Activated T-cell treated with anti-CD3 and anti-CD28 coated beads, Interleukin-2, amount 50 U/mL, for 48 hours (primary cell): ENCODE measurements around the gene EIF6.

Source experiments
- DNase-seq, 2 experiments: peaks; one replicate each; pipeline ENCODE4 v3.0.0-alpha.2; 2020

Gene EIF6

DNA sequence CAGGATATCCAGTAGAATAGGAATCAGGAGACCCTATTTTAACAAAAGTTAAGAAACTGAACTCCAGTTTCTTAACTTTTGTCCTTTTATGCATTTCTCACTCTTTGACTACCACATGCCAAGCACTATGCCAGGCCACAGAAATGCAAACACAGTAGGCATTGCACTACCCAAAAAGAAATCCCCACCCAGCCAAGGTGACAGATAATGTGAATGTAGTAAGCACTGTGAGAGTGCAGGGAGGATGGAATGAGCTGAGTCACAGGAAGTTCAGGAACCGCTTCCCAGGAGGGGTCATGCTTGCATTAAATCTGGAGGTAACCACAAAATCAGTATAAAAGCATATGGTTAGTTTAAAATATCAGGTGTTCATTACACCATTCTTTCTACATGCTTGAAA lies 27.7 kb upstream of the EIF6 start:
- no peak for DNase-seq

GRCh38 chr20:35311822-35312221 lies 27.2 kb upstream of the EIF6 start:
- no peak for DNase-seq

GRCh38 chr20:35311409-35311808 lies 26.8 kb upstream of the EIF6 start:
- DNase-seq = peak; percentile 83 to 85

- DNase-seq = no peak
These were observed 23.4 kb upstream of the EIF6 start for GRCh38 chr20:35307666-35308653.

DNA sequence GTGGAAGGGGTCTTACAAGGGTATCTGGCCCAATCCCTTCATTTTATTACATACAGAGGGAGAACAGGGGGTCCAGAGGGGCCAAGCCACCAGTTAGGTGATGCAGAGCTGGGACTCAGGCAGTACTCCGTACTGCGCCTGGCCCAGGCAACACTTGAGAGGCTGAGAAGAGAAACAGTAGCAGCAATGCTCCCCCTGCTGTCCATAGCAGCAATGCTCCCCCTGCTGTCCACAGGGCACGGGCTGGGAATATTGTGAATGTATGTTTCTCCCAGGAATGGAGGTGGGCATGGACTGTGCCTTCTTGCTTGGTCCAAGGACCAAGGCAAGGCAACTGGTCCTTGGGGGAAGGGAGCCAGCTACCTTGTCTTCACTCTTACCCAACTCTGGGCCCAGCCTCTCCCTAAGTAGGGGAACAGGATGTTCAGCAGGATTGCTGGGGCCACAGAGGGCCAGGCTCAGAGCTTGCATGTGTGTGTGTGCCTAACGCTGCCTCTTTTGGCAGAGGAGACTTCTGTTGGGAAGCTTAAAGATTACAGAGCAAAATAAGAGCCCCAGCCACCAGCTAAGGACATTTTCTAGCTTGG lies 22.5 kb upstream of the EIF6 start:
- peak; percentile 62 to 66 for DNase-seq

- DNase-seq = peak; percentile 84 to 89
These were observed 21.3 kb upstream of the EIF6 start for GRCh38 chr20:35305682-35306556.

DNA sequence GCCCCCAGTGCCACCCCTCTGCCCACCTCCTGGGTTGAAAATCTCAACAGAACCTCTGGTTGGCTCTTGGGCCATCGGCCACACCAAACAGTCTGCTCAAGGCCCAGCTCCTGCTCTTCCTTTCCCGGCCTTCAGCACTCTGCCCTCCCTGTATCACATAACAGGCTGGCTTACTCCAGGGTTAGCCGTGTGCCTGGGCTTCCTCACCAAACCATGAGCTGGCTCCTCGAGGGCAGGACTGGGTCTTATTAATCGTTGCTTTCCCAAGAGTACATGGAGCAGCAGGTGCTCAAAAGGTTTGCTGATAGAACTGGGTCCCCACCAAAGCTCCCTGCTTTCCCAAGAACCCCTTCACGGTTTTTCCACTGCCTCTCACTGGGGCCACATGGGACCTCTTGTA lies 20.4 kb upstream of the EIF6 start:
- peak in 1 of 2 experiments; percentile 37 for DNase-seq

- DNase-seq = peak; percentile 89 to 92
These were observed 19.3 kb upstream of the EIF6 start for GRCh38 chr20:35303735-35304491.

DNA sequence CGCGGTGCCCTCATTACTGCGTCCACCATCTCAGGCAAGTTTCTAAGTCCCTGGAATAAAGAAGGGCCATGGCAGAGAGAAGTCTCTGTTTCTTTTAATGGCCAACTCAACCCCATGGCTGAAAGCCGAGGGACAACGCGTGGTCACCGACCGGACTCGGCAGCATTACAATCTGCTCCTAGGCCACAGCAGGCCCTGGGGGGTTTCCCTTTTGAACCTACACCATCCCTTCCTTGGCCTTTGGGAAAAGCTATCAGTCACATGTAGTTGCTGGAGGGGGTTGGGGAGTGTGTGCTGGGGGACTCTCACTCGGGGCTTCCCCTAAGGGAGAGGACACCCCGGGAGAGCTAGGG lies 18.8 kb upstream of the EIF6 start:
- DNase-seq = no peak

DNA sequence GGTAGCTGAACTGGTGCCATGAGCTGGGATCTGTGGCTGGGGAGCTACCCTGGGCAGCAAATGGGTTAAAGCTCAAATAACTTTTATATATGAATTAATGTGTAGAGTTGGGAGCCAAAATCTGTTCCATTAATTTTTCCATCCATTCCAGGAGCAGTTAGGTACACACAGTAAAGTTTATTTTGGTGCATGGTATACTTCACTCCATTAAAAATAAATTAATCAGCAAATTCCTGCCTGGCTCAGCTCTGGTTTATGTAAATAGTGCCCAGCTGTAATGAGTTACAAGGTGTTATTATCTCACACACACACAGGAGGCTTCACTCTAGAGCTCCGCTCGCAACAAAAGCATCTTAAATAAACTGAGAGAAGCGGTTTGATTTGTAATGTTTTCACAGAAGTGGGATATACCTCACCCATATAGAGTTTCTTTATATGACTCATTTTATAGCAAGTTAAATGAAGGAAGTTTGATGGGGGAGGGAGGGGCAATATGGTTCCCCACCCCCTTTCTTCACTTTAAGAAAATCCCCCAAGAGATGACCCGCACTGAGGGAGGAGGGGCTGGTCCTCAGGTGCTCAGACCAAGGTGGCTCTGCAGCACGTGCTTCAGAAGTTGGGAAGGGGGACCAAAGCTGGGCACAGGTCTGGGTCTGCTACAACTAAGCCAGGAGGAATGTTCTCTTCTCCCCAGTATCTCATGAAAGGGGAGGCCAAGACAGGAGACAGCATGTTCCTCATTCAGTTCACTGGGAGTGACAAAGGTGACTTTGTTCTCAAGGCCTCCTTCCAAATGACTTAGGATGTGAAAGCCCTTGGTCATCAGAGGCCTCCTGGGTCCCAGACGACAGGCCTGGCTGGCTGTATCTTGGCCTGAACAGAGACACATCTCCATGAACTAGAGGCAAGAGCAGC lies 18.1 kb upstream of the EIF6 start:
- DNase-seq = no peak

- no peak for DNase-seq
These were observed 16.9 kb upstream of the EIF6 start for GRCh38 chr20:35301426-35301825.

DNA sequence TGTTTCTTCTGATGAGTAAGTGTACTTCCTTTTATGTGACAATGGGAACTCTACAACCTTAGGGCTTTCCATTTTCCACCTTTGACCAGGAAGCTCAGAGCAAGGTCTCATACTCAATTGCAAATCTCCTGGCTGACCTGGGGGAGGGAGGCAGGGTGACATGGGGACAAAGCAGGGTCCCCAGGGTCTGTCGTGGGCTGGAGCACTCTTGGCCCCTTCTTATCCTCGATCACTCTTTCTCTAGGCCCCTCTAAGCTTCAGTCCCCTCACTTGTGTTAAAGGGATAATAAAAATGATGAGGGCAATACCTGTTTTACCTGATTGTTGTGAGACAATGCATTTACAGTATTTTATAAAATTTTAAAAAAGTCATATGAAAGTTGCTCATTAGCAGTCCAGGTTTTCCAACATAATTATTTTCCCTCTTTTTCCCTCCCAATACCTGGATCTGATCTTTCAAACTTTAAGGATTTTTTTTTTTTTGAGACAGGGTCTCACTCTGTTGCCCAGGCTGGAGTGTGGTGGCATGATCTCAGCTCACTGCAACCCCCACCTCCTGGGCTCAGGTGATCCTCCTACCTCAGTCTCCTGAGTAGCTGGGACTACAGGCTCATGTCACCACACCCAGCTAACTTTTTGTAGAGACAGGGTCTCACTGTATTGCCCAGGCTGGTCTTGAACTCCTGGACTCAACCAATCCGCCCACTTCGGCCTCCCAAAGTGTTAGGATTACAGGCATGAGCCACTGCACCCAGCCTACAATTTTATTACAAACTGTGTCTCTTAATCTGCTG lies 16.1 kb upstream of the EIF6 start:
- DNase-seq = no peak

- no peak for DNase-seq
These were observed 15.2 kb upstream of the EIF6 start for GRCh38 chr20:35299780-35300179.

DNA sequence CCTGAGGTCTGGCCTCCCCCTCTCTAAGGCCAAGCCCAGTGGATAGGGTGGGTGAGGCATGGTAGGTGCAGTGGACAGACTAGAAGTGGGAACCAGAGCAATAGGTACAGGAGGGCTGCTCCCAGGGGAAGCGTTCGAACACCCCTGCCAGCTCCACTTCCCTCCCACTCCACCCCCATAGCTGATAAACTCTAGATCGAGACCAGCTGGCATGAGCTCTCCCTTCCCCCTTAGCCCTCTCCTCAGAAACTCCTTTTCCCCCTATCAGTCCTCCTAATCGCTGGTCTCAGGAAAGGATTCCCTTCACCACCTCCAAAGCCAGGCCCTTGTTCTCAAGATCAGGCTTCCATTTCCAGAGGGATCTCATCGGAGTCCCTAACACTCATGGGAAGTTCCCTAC lies 13.7 kb upstream of the EIF6 start:
- no peak for DNase-seq

DNA sequence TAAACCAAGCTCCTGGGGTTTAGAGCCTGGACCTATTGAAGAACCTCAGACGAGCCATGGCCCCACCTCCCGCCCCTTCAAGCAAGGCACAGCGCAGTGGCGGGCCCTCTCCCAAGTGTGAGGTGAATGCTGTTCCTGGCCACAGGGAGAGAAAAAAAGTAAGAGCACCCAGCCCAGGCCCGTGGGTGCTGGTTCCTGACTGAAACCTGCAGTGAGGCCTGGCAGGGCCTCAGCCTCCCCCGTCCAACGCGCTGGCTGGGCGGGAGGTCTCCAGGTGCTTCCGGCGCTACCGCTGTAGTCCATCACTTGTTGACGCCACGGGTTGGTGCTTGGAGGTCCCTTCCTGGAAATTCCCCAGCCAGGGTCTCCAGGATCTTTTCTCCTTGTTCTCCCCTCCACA lies 13.2 kb upstream of the EIF6 start:
- DNase-seq = no peak

DNA sequence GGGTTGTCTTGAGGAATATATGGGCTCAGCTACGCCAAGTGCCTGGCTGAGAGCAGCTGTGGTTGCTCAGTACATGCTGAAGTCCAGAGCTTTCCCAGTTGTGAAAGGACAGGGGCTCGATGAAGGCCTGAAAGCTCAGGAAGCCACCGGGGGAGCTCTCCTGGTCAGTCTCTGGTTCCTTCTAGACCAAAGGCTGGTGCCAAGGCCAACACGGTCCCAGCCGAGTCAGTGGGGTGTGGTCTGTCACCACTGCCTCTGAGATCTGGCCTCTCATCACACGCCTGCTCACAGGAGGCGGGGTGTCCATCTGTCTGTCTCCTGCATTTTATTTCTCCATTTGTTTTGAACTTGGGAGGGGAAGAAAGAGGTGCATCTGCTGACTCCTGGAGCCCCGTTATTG lies 12.6 kb upstream of the EIF6 start:
- DNase-seq = no peak

DNA sequence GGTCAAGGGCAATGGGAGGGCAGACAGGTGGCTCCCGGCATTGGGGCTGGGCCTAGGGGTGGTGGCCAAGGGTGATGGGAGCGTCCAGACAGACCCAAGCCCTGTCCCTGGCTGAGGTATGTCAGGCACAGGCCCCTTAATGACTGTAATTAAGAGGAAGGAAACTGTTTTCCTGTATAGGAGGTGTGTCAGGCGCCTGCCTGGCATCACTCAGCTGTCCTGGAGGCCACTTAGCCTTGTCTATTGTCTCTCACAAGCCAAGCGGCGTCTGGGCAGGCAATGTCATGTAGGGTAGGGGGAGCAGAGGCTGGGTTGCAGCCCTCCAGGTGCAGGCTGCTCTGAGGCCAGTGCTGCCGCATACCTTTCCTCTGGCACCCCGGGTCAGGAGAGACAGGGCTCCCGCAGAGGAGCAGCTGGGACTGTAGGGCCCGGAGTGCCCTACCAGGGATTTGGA lies 11.6 kb upstream of the EIF6 start:
- no peak for DNase-seq

- DNase-seq = no peak
These were observed 11.1 kb upstream of the EIF6 start for GRCh38 chr20:35295674-35296073.

GRCh38 chr20:35295058-35295457 lies 10.5 kb upstream of the EIF6 start:
- no peak for DNase-seq

- no peak for DNase-seq
These were observed 9.7 kb upstream of the EIF6 start for GRCh38 chr20:35294293-35294685.
